ENCODE data around the gene STIL. TPM values are rescaled to one million over a fixed set of nuclear protein-coding genes. Genes with fewer than 3 reads are reported as not detected.

The STIL gene
- total RNA-seq, 1 experiment from 2014 or later: 29.4 TPM

GRCh38 chr1:47338249-47339077 lies 24.5 kb upstream of the STIL start:
- Histone ChIP-seq H3K4me1 (ENCODE audit: low read length) (peaks cover 14% of the 10 kb centered on the region), H2AFZ (ENCODE audit: low read length) (no peak overlapping the region), H3K4me3 (ENCODE audit: low read length) (no peak overlapping the region), H3K79me2 (ENCODE audit: low read length) (peaks cover 86% of the 10 kb centered on the region), H3K27me3 (ENCODE audit: low read length) (no peaks in the 10 kb centered on the region), H3K9me3 (ENCODE audit: low read length) (no peaks in the 10 kb centered on the region), H3K4me2 (ENCODE audit: low read depth, low read length, poor library complexity, severe bottlenecking) (no peak overlapping the region), H3K9ac (ENCODE audit: low read length) (no peak overlapping the region), H3K9me2 (replicated peaks; ENCODE audit: insufficient read depth, low read length) (no peaks in the 10 kb centered on the region), H3K27ac (ENCODE audit: low read length) (no peak overlapping the region), H4K20me1 (ENCODE audit: insufficient read depth, low read depth, low read length) (no peaks in the 10 kb centered on the region), H3K36me3 (ENCODE audit: insufficient read depth, low read length) (peaks cover 8% of the 10 kb centered on the region; the same call in 1 of the 2 replicates)
- DNase-seq: no peak

- no peak for DNase-seq
- Histone ChIP-seq H3K4me2 (ENCODE audit: low read depth, low read length, poor library complexity, severe bottlenecking) (no peak overlapping the region), H3K36me3 (ENCODE audit: insufficient read depth, low read length) (peaks cover 8% of the 10 kb centered on the region; the same call in 1 of the 2 replicates), H4K20me1 (ENCODE audit: insufficient read depth, low read depth, low read length) (no peaks in the 10 kb centered on the region), H3K27me3 (ENCODE audit: low read length) (no peaks in the 10 kb centered on the region), H3K9me3 (ENCODE audit: low read length) (no peaks in the 10 kb centered on the region), H3K9me2 (replicated peaks; ENCODE audit: insufficient read depth, low read length) (no peaks in the 10 kb centered on the region), H2AFZ (ENCODE audit: low read length) (no peak overlapping the region), H3K4me1 (ENCODE audit: low read length) (peaks cover 25% of the 10 kb centered on the region), H3K79me2 (ENCODE audit: low read length) (peaks cover 78% of the 10 kb centered on the region), H3K4me3 (ENCODE audit: low read length) (no peak overlapping the region), H3K27ac (ENCODE audit: low read length) (no peak overlapping the region), H3K9ac (ENCODE audit: low read length) (no peak overlapping the region)
Observed at GRCh38 chr1:47337350-47337749, 23.4 kb upstream of the STIL start.

GRCh38 chr1:47334765-47335435 lies 21.0 kb upstream of the STIL start:
- Histone ChIP-seq H3K79me2 (ENCODE audit: low read length) (peaks cover 56% of the 10 kb centered on the region), H3K27me3 (ENCODE audit: low read length) (no peaks in the 10 kb centered on the region), H2AFZ (ENCODE audit: low read length) (peak overlapping the region; percentile 97), H4K20me1 (ENCODE audit: insufficient read depth, low read depth, low read length) (no peaks in the 10 kb centered on the region), H3K4me1 (ENCODE audit: low read length) (peaks cover 26% of the 10 kb centered on the region), H3K27ac (ENCODE audit: low read length) (peak overlapping the region; percentile 73), H3K4me2 (ENCODE audit: low read depth, low read length, poor library complexity, severe bottlenecking) (peak overlapping the region; percentile 87), H3K9me3 (ENCODE audit: low read length) (no peaks in the 10 kb centered on the region), H3K9ac (ENCODE audit: low read length) (peak overlapping the region; percentile 97), H3K9me2 (replicated peaks; ENCODE audit: insufficient read depth, low read length) (no peaks in the 10 kb centered on the region), H3K4me3 (ENCODE audit: low read length) (peak overlapping the region; percentile 99), H3K36me3 (ENCODE audit: insufficient read depth, low read length) (peaks cover 8% of the 10 kb centered on the region; the same call in 1 of the 2 replicates)
- no peak for DNase-seq

- no peaks in the 10 kb centered on the region for H3K9me3 ChIP-seq (ENCODE audit: low read length)
- peak overlapping the region; percentile 97 for H3K9ac ChIP-seq (ENCODE audit: low read length)
- peaks cover 49% of the 10 kb centered on the region for H3K79me2 ChIP-seq (ENCODE audit: low read length)
- H3K9me2 ChIP-seq (replicated peaks; ENCODE audit: insufficient read depth, low read length): no peaks in the 10 kb centered on the region
- peak; percentile 92 for DNase-seq
- H3K4me2 ChIP-seq (ENCODE audit: low read depth, low read length, poor library complexity, severe bottlenecking): peak overlapping the region; percentile 87
- peaks cover 8% of the 10 kb centered on the region; the same call in 1 of the 2 replicates for H3K36me3 ChIP-seq (ENCODE audit: insufficient read depth, low read length)
- peak overlapping the region; percentile 97 for H2AFZ ChIP-seq (ENCODE audit: low read length)
- peaks cover 26% of the 10 kb centered on the region for H3K4me1 ChIP-seq (ENCODE audit: low read length)
- H3K4me3 ChIP-seq (ENCODE audit: low read length): peak overlapping the region; percentile 99
- H4K20me1 ChIP-seq (ENCODE audit: insufficient read depth, low read depth, low read length): no peaks in the 10 kb centered on the region
- peak overlapping the region; percentile 73 for H3K27ac ChIP-seq (ENCODE audit: low read length)
- no peaks in the 10 kb centered on the region for H3K27me3 ChIP-seq (ENCODE audit: low read length)
Observed at GRCh38 chr1:47333922-47334764, 20.2 kb upstream of the STIL start.

- H3K79me2 ChIP-seq (ENCODE audit: low read length): peaks cover 43% of the 10 kb centered on the region
- peaks cover 26% of the 10 kb centered on the region for H3K4me1 ChIP-seq (ENCODE audit: low read length)
- H4K20me1 ChIP-seq (ENCODE audit: insufficient read depth, low read depth, low read length): no peaks in the 10 kb centered on the region
- H3K9me2 ChIP-seq (replicated peaks; ENCODE audit: insufficient read depth, low read length): no peaks in the 10 kb centered on the region
- peaks cover 8% of the 10 kb centered on the region; the same call in 1 of the 2 replicates for H3K36me3 ChIP-seq (ENCODE audit: insufficient read depth, low read length)
- peak within 1 kb of the TSS; percentile 97 for H3K9ac ChIP-seq (ENCODE audit: low read length)
- peak within 1 kb of the TSS; percentile 99 for H3K4me3 ChIP-seq (ENCODE audit: low read length)
- H3K9me3 ChIP-seq (ENCODE audit: low read length): no peaks in the 10 kb centered on the region
- DNase-seq: peak; percentile 90
- peak within 1 kb of the TSS; percentile 73 for H3K27ac ChIP-seq (ENCODE audit: low read length)
- H3K4me2 ChIP-seq (ENCODE audit: low read depth, low read length, poor library complexity, severe bottlenecking): peak within 1 kb of the TSS; percentile 87
- no peaks in the 10 kb centered on the region for H3K27me3 ChIP-seq (ENCODE audit: low read length)
- H2AFZ ChIP-seq (ENCODE audit: low read length): peak within 1 kb of the TSS; percentile 97
Observed at GRCh38 chr1:47333578-47333921, 19.6 kb upstream of the STIL start, which contains the start of gene CMPK1. Gene CMPK1 (plus strand): TSS chr1:47333790. CDS start chr1:47333946, 156 bp downstream.

- peak overlapping the region; percentile 99 for H3K4me3 ChIP-seq (ENCODE audit: low read length)
Observed at GRCh38 chr1:47332779-47333577, 19.0 kb upstream of the STIL start.

GRCh38 chr1:47331875-47332274 lies 17.9 kb upstream of the STIL start:
- no peak for DNase-seq
- no peak overlapping the region for H2AFZ ChIP-seq (ENCODE audit: low read length)
- no peak overlapping the region for H3K4me3 ChIP-seq (ENCODE audit: low read length)
- no peaks in the 10 kb centered on the region for H3K9me2 ChIP-seq (replicated peaks; ENCODE audit: insufficient read depth, low read length)
- H3K4me1 ChIP-seq (ENCODE audit: low read length): peaks cover 22% of the 10 kb centered on the region
- no peak overlapping the region for H3K9ac ChIP-seq (ENCODE audit: low read length)
- peaks cover 28% of the 10 kb centered on the region for H3K79me2 ChIP-seq (ENCODE audit: low read length)
- H3K4me2 ChIP-seq (ENCODE audit: low read depth, low read length, poor library complexity, severe bottlenecking): no peak overlapping the region
- H3K27ac ChIP-seq (ENCODE audit: low read length): no peak overlapping the region
- no peaks in the 10 kb centered on the region for H3K27me3 ChIP-seq (ENCODE audit: low read length)
- no peaks in the 10 kb centered on the region for H4K20me1 ChIP-seq (ENCODE audit: insufficient read depth, low read depth, low read length)
- peaks cover 8% of the 10 kb centered on the region; the same call in 1 of the 2 replicates for H3K36me3 ChIP-seq (ENCODE audit: insufficient read depth, low read length)
- no peaks in the 10 kb centered on the region for H3K9me3 ChIP-seq (ENCODE audit: low read length)

More at GRCh38 chr1:47332779-47333577, 19.0 kb upstream of the STIL start:
- H3K36me3 ChIP-seq (ENCODE audit: insufficient read depth, low read length): peaks cover 8% of the 10 kb centered on the region; the same call in 1 of the 2 replicates
- no peaks in the 10 kb centered on the region for H3K27me3 ChIP-seq (ENCODE audit: low read length)
- H3K79me2 ChIP-seq (ENCODE audit: low read length): peaks cover 37% of the 10 kb centered on the region
- peaks cover 24% of the 10 kb centered on the region for H3K4me1 ChIP-seq (ENCODE audit: low read length)
- H3K9me3 ChIP-seq (ENCODE audit: low read length): no peaks in the 10 kb centered on the region
- peak overlapping the region; percentile 87 for H3K4me2 ChIP-seq (ENCODE audit: low read depth, low read length, poor library complexity, severe bottlenecking)
- no peaks in the 10 kb centered on the region for H3K9me2 ChIP-seq (replicated peaks; ENCODE audit: insufficient read depth, low read length)
- peak overlapping the region; percentile 84 for H2AFZ ChIP-seq (ENCODE audit: low read length)
- H3K9ac ChIP-seq (ENCODE audit: low read length): peak overlapping the region; percentile 97
- H3K27ac ChIP-seq (ENCODE audit: low read length): peak overlapping the region; percentile 64
- no peak for DNase-seq
- H4K20me1 ChIP-seq (ENCODE audit: insufficient read depth, low read depth, low read length): no peaks in the 10 kb centered on the region
